HepG2 (cell line): ENCODE results near the gene TMUB1. TPM values are rescaled to one million over a fixed set of nuclear protein-coding genes. Genes with fewer than 3 reads are reported as not detected.

Experiments used
- BCL6 ChIP-seq: IDR thresholded peaks from 2 replicates; pipeline ENCODE4 v1.6.1; 2016; ENCODE audit warnings: missing genetic modification reagents, missing compliant biosample characterization
- BHLHE40 ChIP-seq: IDR thresholded peaks from 2 replicates; pipeline ENCODE4 v1.6.1; 2011; ENCODE audit warnings: low read length, improper control_type of control experiment
- DMAP1 ChIP-seq: IDR thresholded peaks from 2 replicates; pipeline ENCODE4 v1.6.1; 2016
- FOXC1 ChIP-seq: sonication (generic); formaldehyde crosslinking; IDR thresholded peaks from 2 replicates; pipeline ENCODE4 v1.8.0; 2022; ENCODE audit warnings: mild to moderate bottlenecking, missing genetic modification reagents, borderline replicate concordance
- HNRNPUL1 ChIP-seq: fragments of 200-400 bp; formaldehyde crosslinking; IDR thresholded peaks from 2 replicates; pipeline ENCODE4 v1.6.1; 2017; ENCODE audit warnings: low read depth, mild to moderate bottlenecking, low read length, moderate library complexity
- MAFF ChIP-seq: IDR thresholded peaks from 2 replicates; pipeline ENCODE4 v1.6.1; 2011; ENCODE audit warnings: low read depth, low read length, improper control_type of control experiment
- MED8 ChIP-seq: sonication (generic); formaldehyde crosslinking; IDR thresholded peaks from 2 replicates; pipeline ENCODE4 v1.8.1; 2023; ENCODE audit warnings: mild to moderate bottlenecking, missing genetic modification reagents; ENCODE audit not compliant: insufficient replicate concordance
- MZF1 ChIP-seq: sonication (generic); formaldehyde crosslinking; IDR thresholded peaks from 2 replicates; pipeline ENCODE4 v1.8.1; 2023; ENCODE audit warnings: mild to moderate bottlenecking, missing genetic modification reagents, borderline replicate concordance
- NFE2L1 ChIP-seq: sonication (generic); formaldehyde crosslinking; IDR thresholded peaks from 2 replicates; pipeline ENCODE4 v1.4.0; 2020; ENCODE audit warnings: missing genetic modification reagents, mild to moderate bottlenecking, borderline replicate concordance
- NFYB ChIP-seq: sonication (generic); formaldehyde crosslinking; IDR thresholded peaks from 2 replicates; pipeline ENCODE4 v1.4.0; 2020; ENCODE audit warnings: missing genetic modification reagents
- PCBP1 ChIP-seq: fragments of 200-400 bp; formaldehyde crosslinking; IDR thresholded peaks from 2 replicates; pipeline ENCODE4 v1.6.1; 2017; ENCODE audit warnings: mild to moderate bottlenecking, low read depth, low read length, borderline replicate concordance
- PTBP1 ChIP-seq: fragments of 200-400 bp; formaldehyde crosslinking; IDR thresholded peaks from 2 replicates; pipeline ENCODE4 v1.6.1; 2018; ENCODE audit warnings: low read length, low read depth; ENCODE audit not compliant: poor library complexity, severe bottlenecking
- SALL1 ChIP-seq: sonication (generic); formaldehyde crosslinking; IDR thresholded peaks from 2 replicates; pipeline ENCODE4 v1.8.0; 2022; ENCODE audit warnings: mild to moderate bottlenecking, missing genetic modification reagents
- SCMH1 ChIP-seq: sonication (generic); formaldehyde crosslinking; IDR thresholded peaks from 2 replicates; pipeline ENCODE4 v1.9.0; 2021; ENCODE audit warnings: missing genetic modification reagents, mild to moderate bottlenecking, borderline replicate concordance
- SRSF4 ChIP-seq: fragments of 200-400 bp; formaldehyde crosslinking; IDR thresholded peaks from one replicate; pipeline ENCODE4 v1.6.1; 2018; ENCODE audit warnings: mild to moderate bottlenecking, low read depth, low read length, moderate library complexity; ENCODE audit not compliant: poor library complexity, severe bottlenecking
- TFDP2 ChIP-seq: sonication (generic); formaldehyde crosslinking; IDR thresholded peaks from 2 replicates; pipeline ENCODE4 v1.4.0; 2020; ENCODE audit warnings: missing genetic modification reagents
- ZFP90 ChIP-seq: sonication (generic); formaldehyde crosslinking; IDR thresholded peaks from 2 replicates; pipeline ENCODE4 v1.8.0; 2022; ENCODE audit warnings: missing genetic modification reagents, mild to moderate bottlenecking, inconsistent platforms, borderline replicate concordance
- ZNF335 ChIP-seq: sonication (generic); formaldehyde crosslinking; IDR thresholded peaks from 2 replicates; pipeline ENCODE4 v1.4.0; 2020; ENCODE audit warnings: missing genetic modification reagents
- ZNF510 ChIP-seq: sonication (generic); formaldehyde crosslinking; IDR thresholded peaks from 2 replicates; pipeline ENCODE4 v1.4.0; 2020; ENCODE audit warnings: low read depth, mild to moderate bottlenecking, missing genetic modification reagents
- ZNF687 ChIP-seq: sonication (generic); formaldehyde crosslinking; IDR thresholded peaks from 2 replicates; pipeline ENCODE4 v1.5.1; 2020; ENCODE audit warnings: mild to moderate bottlenecking, missing genetic modification reagents, moderate library complexity
- polyA plus RNA-seq, 8 experiments: library from polyadenylated mRNA; depleted of rRNA in 3 of 8; stranded (reverse) in 7 of 8; unstranded in 1 of 8; fragments of >200 nt; fragmentation: Illumina TruSeq in 4 of 8; extraction: Trizol in 4 of 8; gene quantifications; 2 replicates each; pipeline versions ENCODE4 v1.2.1 to v1.2.3, GENCODE V29; 2011 to 2016; ENCODE audit warnings: low read depth in 4 of 8, missing spikeins in 1 of 8, mixed read lengths in 1 of 8; ENCODE audit not compliant: insufficient read depth in 1 of 8
- total RNA-seq, 5 experiments: library from RNA; depleted of rRNA; stranded (reverse); fragments of >200 nt; fragmentation: Illumina TruSeq; extraction: Trizol; gene quantifications; 2 replicates each; pipeline ENCODE4 v1.2.3, GENCODE V29; 2016; ENCODE audit warnings: low read depth in 1 of 5
- TF ChIP-seq, protein P1 (sequence below): sonication (generic); formaldehyde crosslinking; IDR thresholded peaks from 2 replicates; pipeline ENCODE4 v1.4.0; 2020; ENCODE audit warnings: missing genetic modification reagents; ENCODE audit errors: not compliant biosample characterization
- TF ChIP-seq, protein P2 (sequence below): sonication (generic); formaldehyde crosslinking; IDR thresholded peaks from 2 replicates; pipeline ENCODE4 v1.4.0; 2020; ENCODE audit warnings: missing genetic modification reagents

Gene TMUB1
- total and polyA plus RNA-seq, 2 of the 13 experiments (the other 11 are each of a cell fraction or from before 2014, with no cell fraction given) = 44.8 to 51.6 TPM

DNA sequence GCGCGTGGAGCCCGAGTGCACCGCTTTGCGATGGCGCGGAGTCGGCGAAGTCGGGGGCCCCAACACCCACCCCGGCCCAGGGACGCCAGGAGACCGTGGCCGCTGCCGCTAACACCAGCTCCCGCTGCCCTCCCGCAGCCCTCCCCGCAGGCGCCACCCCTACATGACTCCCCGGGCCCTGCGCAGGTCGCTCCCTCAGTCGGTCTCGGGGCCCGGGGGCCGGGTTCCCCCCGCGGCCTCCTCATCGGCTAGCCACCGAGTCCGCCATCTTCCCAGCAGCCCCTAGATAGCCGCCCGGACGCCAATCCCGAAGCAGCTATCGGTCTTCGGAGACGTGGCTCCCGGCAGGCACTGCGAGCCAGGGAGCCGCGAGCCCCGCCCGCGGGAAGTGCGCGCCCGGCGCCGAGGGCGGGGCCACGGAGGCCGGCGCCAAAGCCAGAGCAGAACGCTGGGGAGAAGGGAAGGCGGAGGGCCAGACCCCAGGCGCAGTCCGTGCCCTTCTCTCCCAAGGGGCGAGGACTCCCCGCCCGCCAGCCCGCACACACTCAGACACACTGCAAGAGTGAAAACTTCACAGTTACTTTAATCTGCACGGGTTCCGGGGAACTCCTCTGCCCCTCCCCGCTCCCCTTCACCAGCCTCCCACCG is 2.6 kb downstream of the TMUB1 start, which contains the start of gene FASTK (continued):
- TF ChIP-seq SRSF4 (no peak), ZFP90 (CRISPR knock-in tag) (0 out of 2 replicates have a peak, but pooled peaks have one; percentile 16), BCL6 (CRISPR knock-in tag) (0 out of 2 replicates have a peak, but pooled peaks have one; percentile 15), NFYB (peak; percentile 66), PCBP1 (no peak), MED8 (CRISPR knock-in tag) (no peak), SCMH1 (CRISPR knock-in tag) (no peak), TFDP2 (CRISPR knock-in tag) (peak; percentile 90), SALL1 (CRISPR knock-in tag) (peak; percentile 60), BHLHE40 (no peak), DMAP1 (peak; percentile 79; the same call in 1 of the 2 replicates), ZNF510 (CRISPR knock-in tag) (0 out of 2 replicates have a peak, but pooled peaks have one; percentile 68), FOXC1 (peak; percentile 73; the same call in 1 of the 2 replicates), NFE2L1 (CRISPR knock-in tag) (no peak), MZF1 (CRISPR knock-in tag) (no peak), ZNF687 (peak; percentile 83), ZNF335 (CRISPR knock-in tag) (no peak), MAFF (no peak), PTBP1 (no peak), HNRNPUL1 (0 out of 2 replicates have a peak, but pooled peaks have one; percentile 36)
- TF ChIP-seq, protein P1, sequence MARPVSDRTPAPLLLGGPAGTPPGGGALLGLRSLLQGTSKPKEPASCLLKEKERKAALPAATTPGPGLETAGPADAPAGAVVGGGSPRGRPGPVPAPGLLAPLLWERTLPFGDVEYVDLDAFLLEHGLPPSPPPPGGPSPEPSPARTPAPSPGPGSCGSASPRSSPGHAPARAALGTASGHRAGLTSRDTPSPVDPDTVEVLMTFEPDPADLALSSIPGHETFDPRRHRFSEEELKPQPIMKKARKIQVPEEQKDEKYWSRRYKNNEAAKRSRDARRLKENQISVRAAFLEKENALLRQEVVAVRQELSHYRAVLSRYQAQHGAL (CRISPR knock-in tag) = no peak
- TF ChIP-seq, protein P2, sequence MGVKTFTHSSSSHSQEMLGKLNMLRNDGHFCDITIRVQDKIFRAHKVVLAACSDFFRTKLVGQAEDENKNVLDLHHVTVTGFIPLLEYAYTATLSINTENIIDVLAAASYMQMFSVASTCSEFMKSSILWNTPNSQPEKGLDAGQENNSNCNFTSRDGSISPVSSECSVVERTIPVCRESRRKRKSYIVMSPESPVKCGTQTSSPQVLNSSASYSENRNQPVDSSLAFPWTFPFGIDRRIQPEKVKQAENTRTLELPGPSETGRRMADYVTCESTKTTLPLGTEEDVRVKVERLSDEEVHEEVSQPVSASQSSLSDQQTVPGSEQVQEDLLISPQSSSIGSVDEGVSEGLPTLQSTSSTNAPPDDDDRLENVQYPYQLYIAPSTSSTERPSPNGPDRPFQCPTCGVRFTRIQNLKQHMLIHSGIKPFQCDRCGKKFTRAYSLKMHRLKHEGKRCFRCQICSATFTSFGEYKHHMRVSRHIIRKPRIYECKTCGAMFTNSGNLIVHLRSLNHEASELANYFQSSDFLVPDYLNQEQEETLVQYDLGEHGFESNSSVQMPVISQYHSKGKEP (CRISPR knock-in tag) = peak; percentile 18; the same call in 1 of the 2 replicates
